HG03025 (cell line): ENCODE results near the gene KDM6B.
"Not testable (repeated sequence)": the region's sequence is repeated elsewhere in the genome, so short reads cannot be mapped to it uniquely, and the experiment has no call there.

ENCODE experiments used
- ATAC-seq: cut with Tn5 transposase; IDR thresholded peaks from one replicate; pipeline ENCODE4 v1.9.1; 2021; ENCODE audit warnings: mild to moderate bottlenecking, moderate library complexity; ENCODE audit not compliant: unreplicated experiment, low FRiP score

The KDM6B gene

GRCh38 chr17:7851438-7852261 lies 17.6 kb downstream of the KDM6B start:
- ATAC-seq, result peak; percentile 44

GRCh38 chr17:7852262-7852670 lies 18.2 kb downstream of the KDM6B start:
- ATAC-seq, result no peak

- ATAC-seq, result no peak
Observed at GRCh38 chr17:7852919-7853690, 19.1 kb downstream of the KDM6B start.

- no peak for ATAC-seq
Observed at GRCh38 chr17:7853691-7854038, 19.6 kb downstream of the KDM6B start.

GRCh38 chr17:7854078-7854777 lies 20.2 kb downstream of the KDM6B start:
- ATAC-seq, result no peak

GRCh38 chr17:7854851-7855659 lies 21.0 kb downstream of the KDM6B start, which contains the start of gene TMEM88:
Gene TMEM88, plus strand, starts transcription at chr17:7855066. Its CDS starts 9 bp downstream, at chr17:7855075.
- no peak for ATAC-seq

- no peak for ATAC-seq
Observed at GRCh38 chr17:7855660-7856010, 21.6 kb downstream of the KDM6B start.

GRCh38 chr17:7856011-7856810 lies 22.2 kb downstream of the KDM6B start:
- no peak for ATAC-seq

GRCh38 chr17:7856811-7857712 lies 23.0 kb downstream of the KDM6B start, which contains the start of gene NAA38:
Gene NAA38, minus strand, starts transcription at chr17:7857559. Its CDS starts 96 bp downstream, at chr17:7857463.
- peak; percentile 74 for ATAC-seq

GRCh38 chr17:7857713-7858521 lies 23.9 kb downstream of the KDM6B start, which contains the start of gene CYB5D1:
Gene CYB5D1, plus strand, starts transcription at chr17:7858003. Its CDS starts 132 bp downstream, at chr17:7858135.
- peak; percentile 35 for ATAC-seq

- no peak for ATAC-seq
Observed at GRCh38 chr17:7858522-7858810, 24.4 kb downstream of the KDM6B start.

GRCh38 chr17:7859028-7859427 lies 25.0 kb downstream of the KDM6B start:
- no peak for ATAC-seq

GRCh38 chr17:7862692-7863437 lies 28.8 kb downstream of the KDM6B start:
- no peak for ATAC-seq

- ATAC-seq, result not testable (repeated sequence)
Observed at GRCh38 chr17:7864384-7864783, 30.4 kb downstream of the KDM6B start.

GRCh38 chr17:7864995-7865650 lies 31.1 kb downstream of the KDM6B start:
- no peak for ATAC-seq

- no peak for ATAC-seq
Observed at GRCh38 chr17:7867881-7868329, 33.9 kb downstream of the KDM6B start.
